Adrenal gland (tissue), 5 donors: ENCODE data around the gene CACTIN.

Experiments used
- CTCF ChIP-seq, 6 experiments: fragments of 450-650 bp in 4 of 6; fragments of 200-600 bp in 2 of 6; sonication (generic) in 1 of 6; IDR thresholded peaks; 1 replicate in 5 of 6; 2 replicates in 1 of 6; pipeline versions ENCODE4 v1.5.1 to v1.8.0; 2016 to 2021; ENCODE audit warnings: antibody characterized with exemption in 6 of 6, mild to moderate bottlenecking in 2 of 6, moderate library complexity in 1 of 6
- POLR2A ChIP-seq, 2 donors: fragments of 450-650 bp; IDR thresholded peaks; one replicate each; pipeline ENCODE4 v1.6.1; 2017; ENCODE audit warnings: antibody characterized with exemption in 2 of 2, mild to moderate bottlenecking in 2 of 2, moderate library complexity in 1 of 2
- donor health status: DM: no; HTN: no; CAD: no.

- TF ChIP-seq POLR2A (IDR thresholded peaks at IDR 0.05) = no peak
- TF ChIP-seq CTCF (IDR thresholded peaks at IDR 0.05) = no peak
These were observed 32.5 kb upstream of the CACTIN start for GRCh38 chr19:3658870-3659745.
